ENCODE measurements around the gene SDF4.

The SDF4 gene

DNA sequence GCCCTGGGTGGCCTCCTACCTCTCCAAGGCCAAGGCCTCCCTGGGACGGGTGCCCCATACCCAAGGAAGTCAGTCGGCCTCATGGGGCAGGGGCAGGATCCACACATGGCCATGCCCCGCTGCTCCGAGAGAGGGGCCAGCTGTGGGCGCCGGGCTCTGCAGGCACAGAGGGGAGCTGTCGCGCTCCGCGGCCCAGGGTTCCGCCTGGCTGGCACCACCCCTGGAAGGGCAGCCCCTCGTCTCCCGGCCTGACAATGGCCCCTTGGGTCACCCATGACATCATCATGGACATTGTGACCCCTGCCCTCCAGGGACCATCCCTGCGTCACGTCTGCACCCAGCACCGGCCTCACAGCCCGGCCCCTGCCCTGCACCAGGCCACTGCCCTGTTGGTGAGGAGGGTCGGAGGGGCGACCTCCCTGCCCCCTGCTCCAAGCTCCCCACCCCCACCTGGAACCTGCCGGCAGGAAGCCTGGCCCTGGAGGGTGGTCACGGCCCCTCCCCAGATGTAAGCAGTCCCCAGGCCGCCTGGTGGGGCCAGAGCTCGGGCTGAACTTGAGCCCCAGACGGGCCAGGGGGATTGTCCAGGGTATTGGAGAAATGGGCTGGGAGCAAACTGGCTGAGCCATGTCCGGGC lies 52.3 kb downstream of the SDF4 start:
- DNase-seq (ENCODE audit: low read depth, low spot score) = no peak

DNA sequence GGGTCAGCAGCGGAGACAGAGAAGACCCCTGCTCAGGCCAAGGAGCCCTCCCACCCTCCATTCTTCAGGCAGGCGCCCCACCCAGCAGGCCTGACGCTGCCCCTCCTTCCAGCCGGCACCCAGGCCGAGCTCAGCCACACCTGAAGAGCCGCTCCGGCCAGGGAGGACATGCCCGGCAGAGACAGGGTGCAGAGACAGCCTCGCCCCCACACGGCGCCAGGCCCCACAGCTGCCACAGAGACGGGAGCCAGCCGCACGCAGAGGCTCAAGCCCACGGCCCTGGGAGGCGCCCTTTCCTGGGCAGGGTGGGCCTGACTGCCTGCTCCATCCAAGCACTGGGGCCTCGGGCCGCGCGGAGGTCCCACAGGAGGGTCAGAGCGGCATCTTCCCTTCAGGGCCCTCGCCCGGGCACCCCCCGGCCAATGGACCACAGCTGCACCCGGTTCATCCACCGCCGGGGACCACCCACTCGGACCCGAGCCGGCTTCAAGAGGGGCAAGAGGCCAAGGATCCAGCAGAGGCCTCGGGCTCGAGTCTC lies 52.9 kb downstream of the SDF4 start:
- no peak for DNase-seq (ENCODE audit: low read depth, low spot score)

DNA sequence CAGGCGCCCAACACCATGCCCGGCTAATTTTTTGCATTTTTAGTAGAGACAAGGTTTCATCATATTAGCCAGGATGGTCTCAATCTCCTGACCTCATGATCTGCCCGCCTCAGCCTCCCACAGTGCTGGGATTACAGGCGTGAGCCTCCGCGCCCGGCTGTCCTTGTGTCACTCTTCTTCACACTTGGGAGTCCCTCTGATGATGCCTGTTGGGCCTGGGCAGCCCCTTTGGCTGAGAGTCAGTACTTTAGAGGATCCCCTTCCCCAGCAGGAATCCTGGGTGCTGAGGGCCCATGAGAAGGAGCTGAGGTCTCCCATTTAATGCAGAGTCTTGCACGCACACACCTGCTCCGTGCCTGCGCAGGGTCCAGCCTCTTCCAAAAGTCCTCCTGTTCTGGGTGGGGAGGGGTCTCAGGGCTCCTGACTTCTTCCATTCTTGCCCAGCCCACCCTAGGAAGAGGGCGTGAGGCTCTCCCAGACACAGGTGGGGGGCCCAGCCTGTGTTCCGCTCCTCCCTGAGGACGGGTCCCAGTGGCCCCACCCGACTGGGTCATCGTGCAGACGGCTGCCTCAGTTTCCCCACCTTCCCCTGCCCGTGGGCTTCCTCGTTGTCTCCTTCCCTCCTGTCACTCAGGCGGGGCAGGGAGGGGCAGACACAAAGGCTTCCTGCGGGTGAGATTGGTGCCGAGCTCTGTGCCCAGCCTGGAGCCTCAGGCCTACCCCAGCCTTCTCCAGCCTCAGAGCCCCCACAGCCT lies 54.2 kb downstream of the SDF4 start:
- DNase-seq (ENCODE audit: low read depth, low spot score) = no peak

DNA sequence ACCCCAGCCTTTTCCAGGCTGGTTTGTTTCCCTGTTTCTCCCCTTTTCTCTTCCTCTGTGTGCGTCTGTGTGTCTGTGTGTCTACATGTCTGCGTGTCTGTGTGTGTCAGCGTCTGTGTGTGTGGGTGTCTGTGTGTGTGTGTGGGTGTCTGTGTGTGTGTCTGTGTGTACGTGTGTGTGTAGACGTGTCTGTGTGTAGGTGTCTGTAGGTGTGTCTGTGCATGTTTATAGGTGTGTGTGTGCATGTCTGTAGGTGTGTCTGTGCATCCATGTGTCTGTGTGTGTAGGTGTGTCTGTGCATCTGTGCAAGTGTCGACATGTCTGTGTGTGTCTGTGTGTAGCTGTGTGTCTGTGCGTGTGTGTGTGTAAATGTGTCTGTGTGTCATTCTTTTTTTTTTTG lies 54.9 kb downstream of the SDF4 start:
- DNase-seq (ENCODE audit: low read depth, low spot score) = no peak

DNA sequence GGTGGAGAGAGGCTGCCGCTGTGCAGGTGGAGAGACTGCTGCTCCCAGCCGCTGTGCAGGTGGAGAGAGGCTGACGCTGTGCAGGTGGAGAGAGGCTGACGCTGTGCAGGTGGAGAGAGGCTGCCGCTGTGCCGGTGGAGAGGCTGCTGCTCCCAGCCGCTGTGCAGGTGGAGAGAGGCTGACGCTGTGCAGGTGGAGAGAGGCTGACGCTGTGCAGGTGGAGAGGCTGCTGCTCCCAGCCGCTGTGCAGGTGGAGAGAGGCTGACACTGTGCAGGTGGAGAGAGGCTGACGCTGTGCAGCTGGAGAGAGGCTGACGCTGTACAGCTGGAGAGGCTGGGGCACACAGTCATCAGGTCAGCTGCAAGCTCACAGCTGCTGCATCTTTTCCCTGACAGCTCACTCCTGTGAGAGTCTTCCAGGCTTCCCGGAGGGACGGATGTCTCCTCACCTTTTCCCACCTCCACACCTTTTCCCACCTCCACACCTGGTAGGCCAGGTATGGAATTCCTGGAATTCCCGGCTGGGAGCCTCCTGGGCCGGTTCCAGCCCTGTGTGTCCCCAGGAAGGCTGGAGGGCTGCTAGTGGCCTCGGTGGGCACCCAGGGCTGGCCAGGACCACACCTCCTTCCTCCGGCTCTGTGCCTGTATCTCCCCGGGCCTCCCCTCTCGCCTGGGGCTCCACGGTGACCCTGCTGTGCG lies 55.6 kb downstream of the SDF4 start:
- DNase-seq (ENCODE audit: low read depth, low spot score) = peak; percentile 64

DNA sequence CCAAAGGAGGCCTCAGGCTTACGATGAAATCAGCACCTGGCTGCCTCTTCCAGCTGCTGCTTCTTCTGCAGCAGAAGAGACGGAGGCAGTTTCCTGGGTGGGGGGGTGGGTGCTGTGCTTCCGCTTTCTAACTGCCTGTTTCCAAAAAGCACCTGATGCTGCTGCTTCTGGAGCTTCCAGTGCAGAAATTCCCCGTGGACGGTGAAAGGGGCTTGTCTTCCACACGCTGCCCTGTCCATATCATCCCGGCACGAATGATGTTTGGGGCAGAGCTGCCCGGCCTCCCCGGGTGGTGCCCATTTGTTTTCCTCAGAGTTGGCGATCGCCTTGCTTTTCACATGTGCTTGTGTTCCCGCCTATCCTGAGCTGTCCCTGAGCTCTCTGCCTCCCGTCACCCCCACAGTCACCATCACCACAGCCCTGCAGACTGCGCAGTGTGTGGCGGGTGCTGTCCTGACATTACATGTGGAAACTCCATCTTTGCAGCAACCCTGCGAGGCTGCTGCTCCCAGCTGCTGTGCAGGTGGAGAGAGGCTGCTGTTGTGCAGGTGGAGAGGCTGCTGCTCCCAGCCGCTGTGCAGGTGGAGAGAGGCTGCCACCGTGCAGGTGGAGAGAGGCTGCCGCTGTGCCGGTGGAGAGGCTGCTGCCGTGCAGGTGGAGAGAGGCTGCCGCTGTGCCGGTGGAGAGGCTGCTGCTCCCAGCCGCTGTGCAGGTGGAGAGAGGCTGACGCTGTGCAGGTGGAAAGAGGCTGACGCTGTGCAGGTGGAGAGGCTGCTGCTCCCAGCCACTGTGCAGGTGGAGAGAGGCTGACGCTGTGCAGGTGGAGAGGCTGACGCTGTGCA lies 56.4 kb downstream of the SDF4 start:
- DNase-seq (ENCODE audit: low read depth, low spot score) = no peak

DNA sequence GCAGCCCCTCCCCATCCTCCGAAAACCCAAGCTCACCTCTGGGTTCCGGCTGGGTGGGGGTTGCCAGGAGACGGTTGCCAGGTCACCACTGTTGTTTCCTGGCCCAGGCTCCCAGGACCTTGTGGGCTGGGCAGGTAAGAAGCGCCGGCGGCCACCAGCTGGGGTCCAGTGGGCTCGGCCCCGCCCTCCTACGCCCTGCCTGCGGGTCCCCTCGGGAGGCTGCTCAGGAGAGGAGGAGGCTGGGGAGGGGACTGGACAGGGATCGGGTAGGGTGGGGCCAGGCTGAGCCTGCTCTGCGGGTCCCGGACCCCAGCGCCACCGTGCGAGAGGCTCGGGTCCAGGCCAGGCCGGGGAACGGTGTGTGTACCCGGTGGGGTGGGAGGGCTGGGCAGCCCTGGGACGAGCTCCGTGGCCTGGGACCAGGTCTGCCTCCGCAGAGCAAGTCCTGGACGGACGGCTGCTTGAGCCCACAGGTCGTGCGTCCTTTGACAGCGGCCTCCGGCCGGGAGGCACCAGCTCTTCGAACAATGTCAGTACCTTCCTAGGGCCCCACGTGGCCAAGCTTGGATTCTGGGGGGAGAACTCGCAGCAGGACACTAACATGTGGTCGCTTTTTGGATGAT lies 57.9 kb downstream of the SDF4 start, which contains the start of gene TTLL10:
Gene TTLL10, plus strand, starts transcription at position 88 of the 623 bp plus-strand sequence. CDS start 5,336 bp downstream, outside the sequence.
- DNase-seq (ENCODE audit: low read depth, low spot score) = peak; percentile 83

DNA sequence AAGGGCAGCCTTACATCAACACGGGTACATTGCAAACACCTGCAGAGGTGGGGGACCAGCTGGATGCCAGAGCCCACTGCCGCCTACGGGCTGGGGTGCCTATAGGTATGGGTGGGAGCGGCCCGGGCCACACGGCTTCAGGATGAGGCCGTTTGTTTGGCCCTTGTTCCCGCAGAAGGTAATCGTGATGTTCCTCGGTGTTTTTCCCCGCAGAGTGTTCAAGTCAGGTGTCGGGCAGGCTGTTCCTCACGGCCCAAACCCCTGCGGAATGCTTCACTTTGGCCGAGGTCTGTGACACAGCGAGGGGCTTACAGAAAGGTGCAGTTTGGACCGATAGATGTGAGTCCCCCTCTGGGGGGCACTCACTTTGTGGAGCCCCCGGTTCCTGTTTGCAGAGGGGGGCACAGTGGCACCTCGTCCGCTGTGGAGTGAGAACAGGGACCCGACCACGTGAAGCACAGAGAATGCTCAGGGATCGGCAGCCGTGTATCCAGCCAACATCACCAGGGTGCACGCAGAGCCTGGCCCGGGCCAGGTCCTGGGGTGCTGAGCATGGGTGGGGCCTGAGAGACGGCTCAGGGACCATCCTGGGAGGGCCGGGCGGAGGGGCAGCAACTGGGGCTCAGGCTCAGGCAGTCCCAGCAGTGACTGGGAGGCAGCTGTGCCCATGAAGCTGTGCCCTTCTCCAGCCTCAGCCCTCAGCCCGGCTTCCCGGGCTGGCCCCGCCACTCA lies 58.6 kb downstream of the SDF4 start:
- DNase-seq (ENCODE audit: low read depth, low spot score) = no peak

DNA sequence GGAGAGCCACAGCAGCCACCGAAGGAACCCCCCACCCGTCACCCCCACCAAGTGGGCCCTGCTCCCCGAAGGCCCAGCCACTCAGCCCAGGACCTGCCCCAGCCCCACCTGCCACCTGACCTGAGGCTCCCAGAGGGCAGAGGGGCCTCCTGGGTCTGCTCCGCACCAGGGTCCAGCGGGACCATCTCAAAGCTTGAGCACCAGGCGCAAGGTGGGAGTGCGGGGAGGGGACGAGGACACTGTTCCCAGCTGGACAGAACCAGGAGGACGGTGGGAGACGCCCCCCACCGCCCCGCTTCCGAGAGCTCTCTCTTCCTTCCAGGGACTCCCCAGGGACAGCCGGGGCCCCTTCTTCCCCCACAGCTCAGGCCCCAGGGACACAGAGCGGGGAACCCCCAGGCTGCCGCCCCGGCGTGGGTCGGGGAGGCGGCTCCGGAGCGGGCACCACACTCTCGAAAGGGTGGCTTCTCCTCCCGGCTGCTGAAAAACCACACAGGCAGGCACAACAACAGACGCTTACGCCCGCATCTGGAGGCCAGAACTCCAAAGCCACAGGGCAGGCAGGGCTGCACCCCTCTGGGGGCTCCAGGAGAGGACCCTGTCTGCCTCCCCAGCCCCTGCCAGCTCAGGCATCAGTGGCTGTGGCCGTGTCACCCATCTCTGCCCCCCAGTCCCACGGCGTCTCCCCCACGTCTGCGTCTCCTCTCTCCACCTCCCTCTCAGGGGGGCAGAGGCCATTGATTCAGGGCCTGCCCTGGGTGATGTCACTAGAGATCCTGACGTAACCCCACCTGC lies 60.1 kb downstream of the SDF4 start:
- DNase-seq (ENCODE audit: low read depth, low spot score) = no peak

DNA sequence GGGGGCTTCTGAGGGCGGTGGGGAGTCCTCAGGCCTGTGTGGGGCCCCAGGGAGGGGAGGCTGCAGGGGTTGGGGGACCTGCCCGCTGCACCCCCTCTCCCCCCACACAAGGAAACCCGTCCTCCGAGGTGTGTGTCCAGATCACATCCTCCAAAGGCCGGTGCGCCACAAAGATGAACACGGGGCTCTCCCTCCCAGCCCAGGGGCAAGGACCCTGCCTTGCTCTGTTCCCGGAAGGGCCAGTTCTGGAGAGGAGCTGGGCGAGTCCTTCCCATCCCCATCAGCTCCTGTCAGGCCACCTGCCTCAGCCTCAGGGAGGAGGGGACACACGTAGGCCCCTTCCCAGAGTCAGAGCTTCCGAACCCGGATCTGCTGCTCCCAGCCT lies 60.6 kb downstream of the SDF4 start:
- DNase-seq (ENCODE audit: low read depth, low spot score) = no peak

DNA sequence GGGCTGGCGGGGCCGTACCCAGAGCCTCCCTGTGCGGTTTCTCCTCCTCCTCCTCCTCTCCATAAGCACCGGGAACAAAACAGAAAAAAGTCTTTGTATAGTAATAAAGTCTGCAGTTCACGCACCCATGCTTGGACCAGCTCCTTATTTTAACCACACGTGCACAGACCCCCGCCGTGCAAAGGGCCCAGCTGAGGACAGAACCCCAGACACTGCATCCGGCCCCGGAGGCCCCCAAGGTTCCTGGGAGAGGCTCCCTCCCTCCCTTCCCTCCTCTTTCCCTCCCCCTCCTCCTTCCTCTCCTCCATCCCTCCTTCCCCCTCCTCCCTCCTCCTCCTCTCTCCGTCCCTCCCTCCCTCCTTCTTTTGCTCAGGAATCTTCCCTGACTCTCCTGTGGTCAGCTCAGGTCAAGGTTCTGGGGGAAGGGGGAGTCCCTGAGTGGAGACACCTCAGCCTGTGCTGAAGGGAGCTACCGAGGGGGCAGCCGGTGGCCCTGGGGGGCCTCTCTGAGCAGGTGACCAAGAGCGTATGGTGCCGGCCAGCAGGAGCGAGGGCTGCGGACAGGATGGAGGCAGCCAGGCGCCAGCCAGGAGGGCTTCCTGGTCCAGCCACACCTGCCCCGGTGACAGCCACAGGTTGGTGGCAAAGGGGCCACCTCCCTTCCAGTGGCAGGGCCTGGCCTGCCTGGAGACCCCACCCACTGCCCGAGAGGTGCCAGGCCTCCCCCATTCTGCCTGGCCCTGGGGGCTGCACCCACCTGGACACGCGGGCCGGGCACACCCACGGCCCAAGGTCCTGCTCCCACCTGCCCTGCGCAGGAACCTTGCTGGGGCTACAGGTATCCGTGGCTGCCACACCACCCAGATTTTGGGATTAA lies 61.3 kb downstream of the SDF4 start:
- DNase-seq (ENCODE audit: low read depth, low spot score) = no peak

DNA sequence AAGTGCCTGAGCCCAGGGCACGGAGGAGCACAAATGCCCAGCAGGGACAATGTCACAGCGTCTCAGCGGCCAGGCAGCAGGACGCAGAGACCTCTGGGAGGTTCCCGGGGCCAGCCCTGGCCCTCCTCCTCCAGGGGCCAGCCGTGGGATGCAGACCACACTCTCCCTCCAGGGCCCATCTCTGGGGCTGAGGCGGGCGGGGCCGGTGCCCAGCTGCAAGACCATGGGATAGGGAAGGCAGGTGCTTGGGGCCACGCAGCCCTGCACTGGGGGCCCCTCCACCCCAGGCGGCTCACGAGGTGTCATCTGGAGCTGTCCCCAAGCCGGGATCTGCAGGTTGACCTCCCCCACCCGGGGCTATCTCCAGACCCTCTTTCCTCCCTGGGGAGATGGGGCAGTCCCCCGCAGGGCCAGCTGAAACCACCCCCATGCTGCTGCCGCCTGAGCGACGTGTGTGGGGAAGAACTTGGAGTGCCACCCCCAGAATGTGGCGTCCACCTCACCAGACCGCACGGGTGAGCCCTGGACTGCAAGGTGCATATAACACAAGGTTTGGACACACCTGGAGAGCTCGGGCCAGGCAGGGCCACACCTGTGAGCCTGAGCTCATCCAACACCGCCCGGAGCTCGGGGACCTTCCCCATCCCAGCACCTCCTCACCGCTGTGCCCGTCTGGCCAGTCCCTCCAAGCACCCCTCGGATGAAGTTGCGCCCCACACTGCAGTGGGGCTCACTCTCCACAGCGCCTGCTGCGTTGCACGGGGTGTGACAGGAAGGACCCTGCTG lies 62.2 kb downstream of the SDF4 start:
- DNase-seq (ENCODE audit: low read depth, low spot score) = no peak

DNA sequence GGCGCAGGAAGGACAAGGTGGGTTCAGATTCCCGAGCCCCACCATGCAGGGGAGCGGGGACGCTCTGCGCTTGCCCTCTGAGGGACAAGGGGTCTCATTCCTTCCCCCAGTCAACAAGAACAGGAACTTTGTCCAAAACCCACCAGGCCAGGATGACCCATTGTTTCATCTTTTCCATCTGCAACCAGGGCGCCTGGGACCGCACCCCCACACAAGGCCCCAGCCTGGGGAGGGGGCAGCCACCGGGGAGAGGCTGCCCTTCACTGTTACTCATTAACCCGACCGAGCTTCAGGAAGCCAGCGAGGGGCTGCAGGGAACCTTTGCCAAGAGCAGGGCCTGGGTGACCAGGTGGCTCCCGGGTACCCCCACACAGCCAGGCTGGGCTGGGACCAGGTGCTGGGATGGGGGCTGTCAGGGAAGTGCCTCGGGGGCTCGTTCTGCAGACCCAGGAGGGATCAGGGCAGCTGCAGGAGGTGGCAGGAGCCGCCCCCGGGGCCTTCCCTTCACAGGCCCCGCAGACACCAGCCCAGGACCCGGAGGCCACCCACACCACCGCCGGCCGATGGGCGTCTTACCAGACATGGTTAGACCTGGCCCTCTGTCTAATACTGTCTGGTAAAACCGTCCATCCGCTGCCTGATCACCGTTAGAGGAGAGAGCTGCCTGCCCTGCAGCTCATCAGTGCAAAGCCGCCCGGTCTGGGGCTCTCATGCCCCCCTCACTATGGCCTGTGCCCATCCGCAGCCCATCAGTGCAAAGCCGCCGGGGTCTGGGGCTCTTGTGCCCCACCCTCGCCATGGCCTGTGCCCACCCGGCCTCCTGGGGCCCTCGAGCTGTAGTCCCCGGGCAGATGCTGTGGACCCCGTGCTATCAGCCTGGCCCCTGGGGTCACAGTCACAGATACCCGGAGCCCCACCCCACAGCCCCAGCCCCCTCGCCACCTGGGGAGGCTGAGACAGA lies 63.1 kb downstream of the SDF4 start:
- no peak for DNase-seq (ENCODE audit: low read depth, low spot score)

DNA sequence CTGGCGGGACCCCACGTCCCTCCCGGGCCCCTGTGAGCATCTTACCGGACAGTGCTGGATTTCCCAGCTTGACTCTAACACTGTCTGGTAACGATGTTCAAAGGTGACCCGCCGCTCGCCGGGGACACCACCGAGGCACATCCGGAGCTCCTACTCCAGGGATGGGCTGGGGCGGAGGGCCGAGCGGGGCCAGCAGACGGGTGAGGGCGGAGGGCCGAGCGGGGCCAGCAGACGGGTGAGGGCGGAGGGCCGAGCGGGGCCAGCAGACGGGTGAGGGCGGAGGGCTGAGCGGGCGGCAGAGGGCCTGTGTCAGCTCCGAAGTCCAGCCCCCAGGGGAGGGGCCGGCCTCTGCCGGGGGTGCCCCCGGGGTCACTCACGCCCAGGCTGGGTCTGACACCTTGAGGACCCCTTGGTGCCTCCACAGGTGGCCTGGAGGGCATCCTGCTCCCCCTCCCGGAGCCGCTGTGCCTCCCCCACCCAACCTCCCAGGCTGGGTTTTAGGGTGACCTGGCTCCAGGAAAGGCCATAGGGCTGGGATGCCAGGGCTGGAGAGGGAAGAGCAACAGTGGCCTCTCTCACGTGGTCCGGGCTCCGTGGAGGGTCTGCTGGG lies 63.9 kb downstream of the SDF4 start:
- DNase-seq (ENCODE audit: low read depth, low spot score) = no peak

DNA sequence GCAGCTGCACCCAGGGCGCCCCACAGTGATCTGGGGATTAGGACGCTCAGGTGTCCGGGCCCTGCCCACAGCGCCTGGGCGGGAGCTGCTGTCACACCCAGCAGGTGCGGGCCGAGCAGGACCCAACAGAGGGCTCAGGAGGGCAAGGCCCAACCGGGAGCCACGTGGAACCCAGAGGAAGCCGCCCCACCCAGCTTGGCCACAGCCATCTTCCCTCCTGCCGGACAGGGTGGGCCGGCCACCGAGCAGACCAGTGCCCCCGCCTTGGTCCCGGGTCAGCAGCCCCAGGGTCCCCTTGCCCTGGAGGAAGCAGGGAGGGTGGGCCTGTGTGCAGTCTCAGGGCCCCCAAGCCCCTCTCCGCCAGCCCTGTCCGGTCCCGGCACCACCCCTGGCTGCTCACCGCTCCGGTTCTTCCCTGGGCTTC lies 64.4 kb downstream of the SDF4 start:
- no peak for DNase-seq (ENCODE audit: low read depth, low spot score)

Measured in ELF-1 (cell line).